Stimulated activated CD4-positive, alpha-beta T cell treated with anti-CD3 and anti-CD28 coated beads, Interleukin-2, amount 100 ng/mL, for 48 hours (primary cell): ENCODE data around the gene FUCA1.
A peak's percentile ranks its signal among the peaks of the same experiment; 100 is the strongest.
"Not testable (repeated sequence)": the region's sequence is repeated elsewhere in the genome, so short reads cannot be mapped to it uniquely, and the experiment has no call there.

Experiments used
- DNase-seq, 2 donors: peaks; one replicate each; pipeline ENCODE4 v3.0.0-alpha.2; 2020

FUCA1 gene

DNA sequence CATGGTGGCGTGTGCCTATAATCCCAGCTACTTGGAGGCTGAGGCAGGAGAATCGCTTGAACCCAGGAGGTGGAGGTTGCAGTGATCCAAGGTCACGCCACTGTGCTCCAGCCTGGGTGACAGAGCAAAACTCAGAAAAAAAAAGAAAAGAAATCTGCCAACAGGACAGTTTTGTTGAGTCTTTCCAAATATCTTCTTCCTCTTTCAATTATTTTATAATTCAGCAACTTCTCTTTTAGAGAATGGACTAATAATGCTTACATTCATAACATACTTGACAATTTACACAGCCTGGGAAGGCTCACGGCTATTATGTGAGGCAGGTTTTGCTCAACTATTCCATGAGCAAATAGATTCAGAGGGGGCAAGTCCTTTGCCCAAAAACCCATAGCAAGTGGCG, 27.0 kb upstream of the FUCA1 start:
- DNase-seq, result no peak

- no peak for DNase-seq
These were observed 21.0 kb upstream of the FUCA1 start for GRCh38 chr1:23889074-23889473.

DNA sequence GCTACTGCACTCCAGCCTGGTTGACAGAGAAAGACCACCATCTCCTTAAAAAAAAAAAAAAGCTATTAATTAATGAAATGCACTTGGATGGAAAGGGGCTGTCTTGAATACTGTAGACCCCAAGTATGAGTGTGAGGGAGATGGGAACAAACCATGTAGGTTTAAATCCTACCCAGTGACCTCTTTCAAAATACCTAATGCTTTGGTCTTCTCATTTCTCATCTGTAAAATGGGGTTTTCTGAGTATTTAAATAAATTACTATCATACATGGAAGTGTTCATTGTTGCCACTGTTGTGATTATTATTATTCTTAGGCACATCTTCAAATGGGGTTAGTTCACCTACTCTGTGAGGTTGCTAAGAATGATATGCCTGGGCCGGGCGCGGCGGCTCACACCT, 17.1 kb upstream of the FUCA1 start:
- no peak for DNase-seq

DNA sequence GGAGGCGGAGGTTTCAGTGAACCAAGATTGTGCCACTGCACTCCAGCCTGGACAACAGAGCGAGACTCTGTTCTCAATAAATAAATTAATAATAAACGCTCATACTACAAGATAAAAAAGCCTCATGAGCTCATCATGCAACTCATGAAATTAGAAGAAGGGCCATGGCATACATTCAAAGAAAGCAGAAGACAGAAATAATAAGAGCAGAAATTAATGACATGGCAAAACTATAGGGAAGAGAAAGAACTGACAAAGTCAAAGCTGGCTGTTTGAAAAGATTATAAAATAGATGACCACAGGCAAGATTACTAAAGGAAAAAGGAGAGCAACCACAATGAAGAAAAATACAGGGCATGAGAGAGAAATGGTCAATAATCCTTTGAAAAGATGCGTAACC, 14.7 kb upstream of the FUCA1 start:
- no peak for DNase-seq

GRCh38 chr1:23879809-23880208, 11.7 kb upstream of the FUCA1 start:
- DNase-seq, result no peak

DNA sequence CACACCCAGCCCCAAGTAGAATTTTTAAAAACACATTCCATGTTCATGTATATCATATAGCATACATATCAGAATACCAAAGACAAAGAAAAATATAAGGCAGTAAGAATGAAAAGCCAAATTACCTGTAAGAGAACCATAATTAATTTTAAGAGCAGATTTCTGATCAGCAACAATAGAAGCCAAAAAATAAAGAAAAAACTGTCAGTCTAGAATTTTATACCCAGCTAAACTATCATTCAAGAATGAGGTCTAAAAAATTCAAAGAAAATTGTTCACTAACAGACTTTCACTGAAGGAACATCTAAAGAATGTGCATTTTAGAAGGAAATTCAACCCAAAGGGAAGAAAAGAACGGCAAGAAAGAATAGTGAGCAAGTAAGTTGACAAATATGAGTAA, 10.6 kb upstream of the FUCA1 start:
- DNase-seq, result no peak

GRCh38 chr1:23875382-23875781, 7.3 kb upstream of the FUCA1 start:
- DNase-seq, result no peak

DNA sequence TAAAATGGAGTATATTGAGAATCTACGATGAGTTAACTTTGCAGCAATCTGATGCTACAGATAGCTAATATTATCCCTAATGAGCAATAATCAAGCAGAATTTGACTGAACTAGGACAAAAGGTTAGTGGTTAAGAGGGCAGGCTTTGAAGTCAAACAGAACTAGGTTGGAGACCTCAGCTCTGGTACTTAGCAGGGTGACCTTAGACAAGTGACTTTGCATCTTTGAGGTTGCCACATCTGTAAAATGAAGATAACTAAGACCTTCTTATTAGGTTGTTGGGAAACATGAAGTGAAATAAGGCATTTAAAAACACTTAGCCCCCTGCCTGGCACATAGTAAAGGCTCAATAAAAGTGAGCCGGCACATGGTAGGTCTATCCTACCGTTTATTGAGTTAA, 4.3 kb upstream of the FUCA1 start:
- DNase-seq, result no peak

GRCh38 chr1:23869051-23869450, 961 bp upstream of the FUCA1 start:
- no peak for DNase-seq

DNA sequence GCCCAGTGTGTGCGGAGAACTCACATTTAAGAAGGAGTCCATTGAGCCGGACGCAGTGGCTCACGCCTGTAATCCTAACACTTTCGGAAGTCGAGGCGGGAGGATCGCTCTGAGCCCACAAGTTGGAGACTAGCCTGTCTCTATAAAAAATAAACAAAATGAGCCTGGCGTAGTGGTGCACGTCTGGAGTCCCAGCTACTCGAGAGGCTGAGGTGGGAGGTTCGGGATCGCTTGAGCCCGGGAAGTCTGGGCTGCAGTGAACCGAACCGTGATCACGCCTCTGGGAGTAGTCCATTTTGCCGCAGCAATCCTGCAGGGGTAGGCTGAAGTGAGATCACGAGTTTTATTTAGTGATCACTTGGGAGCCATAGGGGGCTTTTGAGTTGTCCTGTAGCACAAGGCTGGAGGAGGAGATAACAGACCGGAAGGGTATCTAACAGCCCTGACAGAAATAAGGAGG, 497 bp upstream of the FUCA1 start:
- no peak for DNase-seq

DNA sequence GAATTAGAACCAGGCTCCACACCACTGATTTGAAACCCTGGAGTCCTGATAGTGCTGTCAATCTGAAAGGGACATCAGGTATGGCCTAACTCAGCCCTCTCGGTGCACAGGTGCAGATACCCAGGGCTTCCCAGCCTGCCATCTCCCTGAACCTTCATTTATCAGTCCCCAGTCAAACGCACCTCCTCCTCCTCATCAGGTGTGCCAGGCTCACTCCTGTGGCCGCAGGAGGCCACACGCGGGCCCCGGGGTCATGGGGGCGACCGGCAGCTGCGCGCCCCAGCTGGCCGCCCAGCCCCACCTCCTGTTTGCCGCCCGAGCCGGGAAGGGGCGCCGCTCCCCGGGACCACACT, 572 bp downstream of the FUCA1 start:
- DNase-seq, result no peak

DNA sequence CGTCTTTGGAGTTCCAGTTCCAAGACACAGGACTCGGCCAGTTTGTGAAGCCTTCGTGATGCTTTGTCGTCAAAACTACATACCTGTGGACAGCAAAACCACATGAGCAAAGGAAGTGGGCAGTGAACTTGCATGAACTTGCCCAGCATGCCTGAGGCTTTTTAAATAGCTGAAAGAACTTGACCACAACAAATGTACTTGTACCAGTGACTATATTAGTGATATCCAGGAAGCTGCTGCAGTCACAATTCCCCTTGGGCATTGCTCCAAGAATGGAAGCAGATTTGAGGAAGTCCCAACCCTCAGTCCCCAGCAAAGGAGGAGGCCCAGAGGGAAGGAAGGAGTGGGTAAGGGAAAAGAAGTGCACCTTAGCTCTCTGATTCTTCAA, 2.6 kb downstream of the FUCA1 start:
- DNase-seq, result no peak

DNA sequence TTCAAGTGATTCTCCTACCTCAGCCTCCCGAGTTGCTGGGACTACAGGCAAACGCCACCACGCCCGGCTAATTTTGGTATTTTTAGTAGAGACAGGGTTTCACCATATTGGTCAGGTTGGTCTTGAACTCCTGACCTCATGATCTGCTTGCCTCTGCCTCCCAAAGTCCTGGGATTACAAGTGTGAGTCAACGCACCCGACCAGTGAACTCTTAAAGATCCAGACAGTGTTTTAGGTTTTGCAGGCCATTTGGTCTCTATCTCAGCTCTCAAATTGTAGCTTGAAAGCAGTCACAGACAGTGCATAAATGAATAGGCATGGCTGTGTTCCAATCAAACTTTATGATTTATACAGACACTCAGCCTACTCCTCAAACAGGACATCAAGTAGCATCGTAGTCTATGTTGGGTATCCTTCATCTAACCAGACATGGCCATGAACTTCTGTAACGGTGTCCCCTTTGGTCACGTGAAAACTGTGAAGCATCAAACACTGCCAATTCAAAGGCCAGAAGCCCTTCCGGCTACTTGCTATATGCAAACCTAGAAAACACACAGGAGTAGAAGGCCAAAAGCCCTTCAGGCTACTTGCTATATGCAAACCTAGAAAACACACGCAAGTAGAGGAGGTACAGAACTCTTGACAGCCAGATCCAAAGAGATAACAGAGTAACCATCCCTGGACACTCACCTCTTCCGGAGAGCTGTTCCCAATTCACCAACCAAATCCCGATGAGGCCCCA, 3.1 kb downstream of the FUCA1 start:
- DNase-seq, result no peak

- DNase-seq, result no peak
These were observed 5.5 kb downstream of the FUCA1 start for GRCh38 chr1:23862640-23863039.

DNA sequence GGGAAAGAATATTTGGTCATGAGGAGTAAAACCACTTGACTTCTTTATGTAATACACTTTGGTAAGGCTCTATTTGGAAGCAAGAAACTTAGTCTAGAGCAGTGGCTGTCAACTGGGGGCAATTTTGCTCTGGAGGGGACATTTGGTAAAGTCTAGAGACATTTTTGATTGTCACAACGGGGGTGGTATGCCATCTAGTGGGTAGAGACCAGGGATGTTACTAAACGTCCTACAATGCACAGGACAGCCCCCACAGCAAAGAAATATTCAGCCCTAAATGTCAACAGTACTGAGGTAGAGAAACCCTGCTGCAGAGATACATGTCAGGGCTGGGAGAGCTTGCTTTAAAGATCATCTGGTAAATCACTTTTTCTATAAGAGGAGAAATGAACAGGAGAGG, 13.5 kb downstream of the FUCA1 start:
- DNase-seq, result no peak

DNA sequence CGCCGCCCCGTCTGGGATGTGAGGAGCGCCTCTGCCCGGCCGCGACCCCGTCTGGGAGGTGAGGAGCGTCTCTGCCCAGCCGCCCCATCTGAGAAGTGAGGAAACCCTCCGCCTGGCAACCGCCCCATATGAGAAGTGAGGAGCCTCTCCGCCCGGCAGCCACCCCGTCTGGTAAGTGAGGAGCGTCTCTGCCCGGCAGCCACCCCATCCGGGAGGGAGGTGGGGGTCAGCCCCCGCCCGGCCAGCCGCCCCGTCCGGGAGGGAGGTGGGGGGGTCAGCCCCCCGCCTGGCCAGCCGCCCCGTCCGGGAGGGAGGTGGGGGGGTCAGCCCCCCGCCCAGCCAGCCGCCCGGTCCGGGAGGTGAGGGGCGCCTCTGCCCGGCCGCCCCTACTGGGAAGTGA, 15.0 kb downstream of the FUCA1 start:
- not testable (repeated sequence) for DNase-seq

DNA sequence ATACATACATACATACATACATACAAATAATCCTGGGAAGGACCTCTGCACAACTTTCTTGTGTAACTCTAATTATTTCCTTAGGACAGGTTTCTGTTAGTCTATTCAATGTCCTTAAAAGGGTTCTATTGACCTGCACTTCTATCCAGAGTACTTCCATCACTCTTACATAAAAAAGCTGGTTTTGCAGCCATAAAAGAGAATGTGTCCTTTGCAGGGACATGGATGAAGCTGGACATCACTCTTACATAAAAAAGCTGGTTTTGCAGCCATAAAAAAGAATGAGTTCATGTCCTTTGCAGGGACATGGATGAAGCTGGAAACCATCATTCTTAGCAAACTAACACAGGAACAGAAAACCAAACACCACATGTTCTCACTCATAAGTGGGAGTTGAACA, 16.7 kb downstream of the FUCA1 start:
- not testable (repeated sequence) for DNase-seq

DNA sequence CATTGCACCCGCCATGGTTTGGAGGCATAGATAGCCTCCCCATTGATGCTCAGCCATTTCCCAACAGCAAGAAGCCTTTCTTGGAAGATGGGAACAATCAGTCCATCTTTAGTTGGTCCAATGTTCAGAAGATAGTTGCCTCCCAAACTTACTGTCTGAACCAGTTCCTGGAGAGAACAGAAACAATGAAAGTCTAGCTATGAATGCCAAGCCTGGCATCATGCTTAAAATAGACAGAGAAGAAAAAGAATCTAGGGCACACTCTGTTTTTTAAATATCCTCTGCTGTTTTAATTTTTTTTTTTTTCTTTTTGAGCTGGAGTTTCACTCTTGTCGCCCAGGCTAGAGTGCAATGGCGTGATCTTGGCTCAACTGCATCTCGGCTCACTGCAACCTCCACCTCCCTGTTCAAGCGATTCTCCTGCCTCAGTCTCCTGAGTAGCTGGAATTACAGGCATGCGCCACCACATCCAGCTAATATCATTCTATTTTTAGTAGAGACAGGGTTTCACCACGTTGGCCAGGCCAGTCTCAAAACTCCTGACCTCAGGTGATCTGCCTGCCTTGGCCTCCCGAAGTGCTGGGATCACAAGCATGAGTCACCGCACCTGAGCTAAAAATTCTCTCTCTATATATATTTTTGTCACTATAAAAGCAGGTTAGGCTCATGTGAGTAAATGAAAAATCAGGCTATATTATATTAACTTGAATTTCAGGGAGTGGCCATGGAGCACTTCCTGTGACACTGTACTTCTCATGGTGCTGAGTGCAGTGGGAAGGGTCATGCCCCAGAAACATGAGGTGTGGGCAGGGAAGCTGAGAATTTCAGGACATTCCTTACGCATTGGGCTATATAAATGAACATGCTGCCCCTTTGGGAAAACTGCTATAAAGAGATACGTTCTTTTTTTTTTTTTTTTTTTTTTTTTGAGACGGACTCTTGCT, 19.1 kb downstream of the FUCA1 start:
- DNase-seq, result no peak

GRCh38 chr1:23847482-23848095, 20.5 kb downstream of the FUCA1 start:
- not testable (repeated sequence) for DNase-seq

GRCh38 chr1:23845163-23845562, 22.9 kb downstream of the FUCA1 start:
- no peak for DNase-seq

GRCh38 chr1:23843644-23844043, 24.4 kb downstream of the FUCA1 start:
- DNase-seq, result no peak

GRCh38 chr1:23838401-23838866, 29.7 kb downstream of the FUCA1 start:
- DNase-seq, result peak; percentile 57 to 66

DNA sequence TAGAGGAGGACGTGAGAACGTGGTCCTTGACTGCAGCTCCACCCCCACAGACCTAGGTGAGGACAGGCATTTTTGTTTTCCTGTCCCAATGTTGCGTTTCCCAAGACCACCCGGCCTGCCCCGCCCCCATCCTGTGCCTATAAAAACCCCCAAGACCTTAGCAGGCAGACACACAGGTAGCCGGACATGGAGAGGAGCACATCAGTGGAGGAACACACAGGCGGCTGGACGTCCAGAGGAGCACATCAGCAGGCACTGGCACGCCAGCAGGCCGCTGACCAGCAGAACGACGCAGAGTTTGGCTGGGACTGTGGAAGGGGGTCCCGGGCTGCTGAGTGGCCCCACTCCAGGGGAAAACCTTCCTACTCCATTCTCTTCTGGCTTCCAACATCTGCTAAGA, 30.2 kb downstream of the FUCA1 start:
- DNase-seq, result no peak

DNA sequence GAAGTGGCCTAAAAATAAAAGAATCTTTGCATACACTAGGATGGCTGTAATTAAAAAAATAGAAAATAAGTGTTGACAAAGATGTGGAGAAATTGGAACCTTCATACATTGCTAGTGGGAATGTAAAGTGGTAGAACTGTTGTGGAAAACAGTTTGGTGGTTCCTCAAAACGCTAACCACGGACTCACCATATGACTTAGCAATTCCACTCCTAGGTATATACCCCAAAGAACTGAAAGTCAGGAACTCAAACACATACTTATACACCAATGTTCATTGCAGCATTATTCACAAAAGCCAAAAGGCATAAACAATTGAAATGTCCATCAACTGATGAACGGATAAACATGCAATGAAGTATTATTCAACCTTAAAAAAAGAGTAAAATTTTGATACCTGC, 32.1 kb downstream of the FUCA1 start:
- no peak for DNase-seq
